ENCODE data around the gene ONECUT1.

- TF ChIP-seq, protein P1, sequence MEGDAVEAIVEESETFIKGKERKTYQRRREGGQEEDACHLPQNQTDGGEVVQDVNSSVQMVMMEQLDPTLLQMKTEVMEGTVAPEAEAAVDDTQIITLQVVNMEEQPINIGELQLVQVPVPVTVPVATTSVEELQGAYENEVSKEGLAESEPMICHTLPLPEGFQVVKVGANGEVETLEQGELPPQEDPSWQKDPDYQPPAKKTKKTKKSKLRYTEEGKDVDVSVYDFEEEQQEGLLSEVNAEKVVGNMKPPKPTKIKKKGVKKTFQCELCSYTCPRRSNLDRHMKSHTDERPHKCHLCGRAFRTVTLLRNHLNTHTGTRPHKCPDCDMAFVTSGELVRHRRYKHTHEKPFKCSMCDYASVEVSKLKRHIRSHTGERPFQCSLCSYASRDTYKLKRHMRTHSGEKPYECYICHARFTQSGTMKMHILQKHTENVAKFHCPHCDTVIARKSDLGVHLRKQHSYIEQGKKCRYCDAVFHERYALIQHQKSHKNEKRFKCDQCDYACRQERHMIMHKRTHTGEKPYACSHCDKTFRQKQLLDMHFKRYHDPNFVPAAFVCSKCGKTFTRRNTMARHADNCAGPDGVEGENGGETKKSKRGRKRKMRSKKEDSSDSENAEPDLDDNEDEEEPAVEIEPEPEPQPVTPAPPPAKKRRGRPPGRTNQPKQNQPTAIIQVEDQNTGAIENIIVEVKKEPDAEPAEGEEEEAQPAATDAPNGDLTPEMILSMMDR (IDR thresholded peaks at IDR 0.05; ENCODE audit: low read length), result no peak
- TF ChIP-seq EZH2 (IDR thresholded peaks at IDR 0.05; ENCODE audit: borderline replicate concordance, low read length), result no peak
Measured at GRCh38 chr15:52804526-52805081, 14.5 kb upstream of the ONECUT1 start.

All from OCI-LY1 (cell line).